Osteoblast (primary cell): ENCODE measurements around the gene OPN4. TPM values are rescaled to one million over a fixed set of nuclear protein-coding genes. Genes with fewer than 3 reads are reported as not detected.
A peak's percentile ranks its signal among the peaks of the same experiment; 100 is the strongest.

Experiments
- DNase-seq: peaks from one replicate; pipeline ENCODE4 v3.0.0; 2011; ENCODE audit warnings: low spot score, mixed read lengths; ENCODE audit not compliant: insufficient read length; ENCODE audit errors: missing footprints
- H2AFZ ChIP-seq: 2 replicates; pipeline ENCODE4 v1.6.0; 2011; ENCODE audit warnings: mild to moderate bottlenecking, low read length
- H3K27ac ChIP-seq: 2 replicates; pipeline ENCODE4 v1.5.1; 2011; ENCODE audit warnings: mild to moderate bottlenecking, low read depth, low read length, moderate library complexity
- H3K27me3 ChIP-seq: 2 replicates; pipeline ENCODE4 v1.6.0; 2012; ENCODE audit warnings: mild to moderate bottlenecking, control low read depth, inconsistent platforms, low read length, moderate library complexity; ENCODE audit not compliant: insufficient read depth
- H3K36me3 ChIP-seq: 2 replicates; pipeline ENCODE4 v1.5.1; 2011; ENCODE audit warnings: mild to moderate bottlenecking, low read length, control low read depth, moderate library complexity; ENCODE audit not compliant: insufficient read depth
- H3K4me1 ChIP-seq: 2 replicates; pipeline ENCODE4 v1.5.1; 2011; ENCODE audit warnings: mild to moderate bottlenecking, low read length, control low read depth, moderate library complexity; ENCODE audit not compliant: insufficient read depth
- H3K4me2 ChIP-seq: 2 replicates; pipeline ENCODE4 v1.6.0; 2011; ENCODE audit warnings: mild to moderate bottlenecking, low read length; ENCODE audit not compliant: insufficient read depth
- H3K4me3 ChIP-seq: fragments of 200-600 bp; sonication (generic); 3 replicates; pipeline ENCODE4 v1.5.1; 2012; ENCODE audit warnings: mild to moderate bottlenecking, low read length, inconsistent platforms; ENCODE audit not compliant: insufficient read depth
- H3K79me2 ChIP-seq: 2 replicates; pipeline ENCODE4 v1.6.0; 2012; ENCODE audit warnings: mild to moderate bottlenecking, low read length, control low read depth, inconsistent platforms; ENCODE audit not compliant: insufficient read depth
- H3K9me3 ChIP-seq: 2 replicates; pipeline ENCODE4 v1.5.1; 2011; ENCODE audit warnings: low read depth, low read length, control low read depth
- H4K20me1 ChIP-seq: 2 replicates; pipeline ENCODE4 v1.6.0; 2012; ENCODE audit warnings: mild to moderate bottlenecking, low read length, control low read depth; ENCODE audit not compliant: insufficient read depth
- total RNA-seq: library from RNA; depleted of rRNA; stranded (reverse); fragments of >200 nt; gene quantifications from 2 replicates; pipeline ENCODE4 v1.2.3, GENCODE V29; 2012
- TF ChIP-seq, protein P1 (sequence below): IDR thresholded peaks from 2 replicates; pipeline ENCODE4 v1.5.1; 2011; ENCODE audit warnings: mild to moderate bottlenecking, low read depth, low read length, moderate library complexity; ENCODE audit errors: extremely low read depth

Gene OPN4
- total RNA-seq, 1 donor: not detected

DNA sequence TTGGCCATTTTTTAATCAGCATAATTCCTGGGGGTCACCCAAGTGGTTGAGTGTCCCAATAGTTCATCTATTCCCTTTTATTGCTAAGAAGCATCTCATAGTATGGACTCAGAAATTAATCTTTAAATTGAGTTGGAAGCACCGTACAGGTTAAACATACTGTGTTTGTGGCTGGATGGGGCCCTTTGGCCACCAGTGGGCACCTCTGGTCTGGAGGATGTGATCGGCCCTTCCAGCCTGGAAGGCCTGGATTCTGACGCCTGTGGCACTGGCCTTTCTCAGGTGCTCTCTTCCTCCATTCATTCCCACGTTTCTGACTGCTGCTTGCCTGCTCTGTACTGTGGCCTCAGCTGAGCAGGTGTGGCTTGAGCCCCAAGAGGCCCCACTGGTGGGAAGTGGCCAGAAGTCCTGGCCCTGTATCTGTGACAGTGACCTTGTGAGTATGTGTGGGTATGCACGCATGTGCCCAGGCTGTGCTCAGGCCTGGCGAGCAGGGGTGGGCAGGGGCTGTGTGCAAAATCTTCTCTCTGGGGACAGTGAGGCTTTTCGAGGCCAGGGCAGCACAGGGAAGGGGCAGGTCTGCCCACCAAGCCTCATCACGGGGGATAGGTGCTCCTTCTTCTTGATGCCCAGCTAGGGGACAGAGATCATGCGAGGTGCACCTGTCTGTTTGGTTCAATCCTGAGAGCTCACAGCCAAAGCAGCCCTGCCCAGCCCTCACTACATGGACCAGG lies 44.0 kb downstream of the OPN4 start:
- Histone ChIP-seq H3K4me1 (no peaks in the 10 kb centered on the region), H3K4me2 (no peak overlapping the region), H3K79me2 (no peaks in the 10 kb centered on the region), H4K20me1 (no peaks in the 10 kb centered on the region), H3K36me3 (no peaks in the 10 kb centered on the region), H3K4me3 (no peak overlapping the region), H3K27ac (no peak overlapping the region), H2AFZ (no peak overlapping the region), H3K27me3 (peaks cover 3% of the 10 kb centered on the region), H3K9me3 (no peaks in the 10 kb centered on the region)
- DNase-seq: peak; percentile 45
- TF ChIP-seq, protein P1, sequence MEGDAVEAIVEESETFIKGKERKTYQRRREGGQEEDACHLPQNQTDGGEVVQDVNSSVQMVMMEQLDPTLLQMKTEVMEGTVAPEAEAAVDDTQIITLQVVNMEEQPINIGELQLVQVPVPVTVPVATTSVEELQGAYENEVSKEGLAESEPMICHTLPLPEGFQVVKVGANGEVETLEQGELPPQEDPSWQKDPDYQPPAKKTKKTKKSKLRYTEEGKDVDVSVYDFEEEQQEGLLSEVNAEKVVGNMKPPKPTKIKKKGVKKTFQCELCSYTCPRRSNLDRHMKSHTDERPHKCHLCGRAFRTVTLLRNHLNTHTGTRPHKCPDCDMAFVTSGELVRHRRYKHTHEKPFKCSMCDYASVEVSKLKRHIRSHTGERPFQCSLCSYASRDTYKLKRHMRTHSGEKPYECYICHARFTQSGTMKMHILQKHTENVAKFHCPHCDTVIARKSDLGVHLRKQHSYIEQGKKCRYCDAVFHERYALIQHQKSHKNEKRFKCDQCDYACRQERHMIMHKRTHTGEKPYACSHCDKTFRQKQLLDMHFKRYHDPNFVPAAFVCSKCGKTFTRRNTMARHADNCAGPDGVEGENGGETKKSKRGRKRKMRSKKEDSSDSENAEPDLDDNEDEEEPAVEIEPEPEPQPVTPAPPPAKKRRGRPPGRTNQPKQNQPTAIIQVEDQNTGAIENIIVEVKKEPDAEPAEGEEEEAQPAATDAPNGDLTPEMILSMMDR: peak; percentile 20

DNA sequence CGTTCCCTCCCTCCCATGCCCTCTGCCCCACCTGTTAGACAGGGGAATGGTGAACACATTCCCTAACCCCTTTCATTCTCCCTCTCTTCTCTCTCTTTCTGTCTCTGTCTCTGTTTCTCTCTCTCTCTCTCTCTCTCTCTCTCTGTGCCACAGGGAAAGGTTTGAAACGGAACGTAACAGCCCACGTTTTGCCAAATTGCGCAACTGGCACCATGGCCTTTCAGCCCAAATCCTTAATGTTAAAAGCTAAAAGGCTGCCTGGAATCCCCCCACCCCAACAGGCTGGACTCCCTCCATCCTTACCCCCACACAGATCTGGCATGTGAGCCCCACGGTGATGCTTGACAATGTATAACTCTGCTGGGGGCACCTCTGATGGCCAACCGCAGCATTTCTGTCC lies 44.8 kb downstream of the OPN4 start:
- no peaks in the 10 kb centered on the region for H4K20me1 ChIP-seq
- no peak for DNase-seq
- no peak overlapping the region for H3K27ac ChIP-seq
- no peak overlapping the region for H3K4me3 ChIP-seq
- no peaks in the 10 kb centered on the region for H3K36me3 ChIP-seq
- peaks cover 3% of the 10 kb centered on the region for H3K27me3 ChIP-seq
- H3K9me3 ChIP-seq: no peaks in the 10 kb centered on the region
- H3K79me2 ChIP-seq: no peaks in the 10 kb centered on the region
- H2AFZ ChIP-seq: no peak overlapping the region
- H3K4me1 ChIP-seq: no peaks in the 10 kb centered on the region
- TF ChIP-seq, protein P1: no peak
- H3K4me2 ChIP-seq: no peak overlapping the region

DNA sequence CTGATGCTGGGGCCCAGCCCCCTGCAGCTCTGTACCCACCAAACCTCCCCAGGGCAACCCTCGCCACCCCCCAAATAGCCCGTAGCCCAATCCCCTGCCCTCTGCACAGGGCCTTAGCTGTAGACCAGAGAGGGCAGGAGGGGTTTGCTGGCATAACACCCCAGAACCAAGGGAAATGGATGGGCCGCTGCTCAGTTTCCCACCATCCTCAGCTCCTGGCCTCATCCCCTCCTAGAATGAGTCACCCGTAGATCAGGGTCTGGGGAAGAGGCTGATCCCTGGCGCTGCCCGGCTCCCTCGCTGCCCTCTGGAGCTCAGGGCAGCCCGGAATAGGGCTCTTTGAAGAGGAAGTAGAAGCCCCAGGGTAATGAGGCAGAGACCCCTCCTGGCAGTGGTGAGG lies 45.2 kb downstream of the OPN4 start:
- H3K27me3 ChIP-seq: peaks cover 3% of the 10 kb centered on the region
- no peak overlapping the region for H2AFZ ChIP-seq
- no peaks in the 10 kb centered on the region for H3K79me2 ChIP-seq
- no peak overlapping the region for H3K4me2 ChIP-seq
- no peaks in the 10 kb centered on the region for H3K9me3 ChIP-seq
- no peaks in the 10 kb centered on the region for H3K4me1 ChIP-seq
- peak; percentile 64 for DNase-seq
- no peaks in the 10 kb centered on the region for H3K36me3 ChIP-seq
- TF ChIP-seq, protein P1: no peak
- no peaks in the 10 kb centered on the region for H4K20me1 ChIP-seq
- H3K27ac ChIP-seq: no peak overlapping the region
- no peak overlapping the region for H3K4me3 ChIP-seq

DNA sequence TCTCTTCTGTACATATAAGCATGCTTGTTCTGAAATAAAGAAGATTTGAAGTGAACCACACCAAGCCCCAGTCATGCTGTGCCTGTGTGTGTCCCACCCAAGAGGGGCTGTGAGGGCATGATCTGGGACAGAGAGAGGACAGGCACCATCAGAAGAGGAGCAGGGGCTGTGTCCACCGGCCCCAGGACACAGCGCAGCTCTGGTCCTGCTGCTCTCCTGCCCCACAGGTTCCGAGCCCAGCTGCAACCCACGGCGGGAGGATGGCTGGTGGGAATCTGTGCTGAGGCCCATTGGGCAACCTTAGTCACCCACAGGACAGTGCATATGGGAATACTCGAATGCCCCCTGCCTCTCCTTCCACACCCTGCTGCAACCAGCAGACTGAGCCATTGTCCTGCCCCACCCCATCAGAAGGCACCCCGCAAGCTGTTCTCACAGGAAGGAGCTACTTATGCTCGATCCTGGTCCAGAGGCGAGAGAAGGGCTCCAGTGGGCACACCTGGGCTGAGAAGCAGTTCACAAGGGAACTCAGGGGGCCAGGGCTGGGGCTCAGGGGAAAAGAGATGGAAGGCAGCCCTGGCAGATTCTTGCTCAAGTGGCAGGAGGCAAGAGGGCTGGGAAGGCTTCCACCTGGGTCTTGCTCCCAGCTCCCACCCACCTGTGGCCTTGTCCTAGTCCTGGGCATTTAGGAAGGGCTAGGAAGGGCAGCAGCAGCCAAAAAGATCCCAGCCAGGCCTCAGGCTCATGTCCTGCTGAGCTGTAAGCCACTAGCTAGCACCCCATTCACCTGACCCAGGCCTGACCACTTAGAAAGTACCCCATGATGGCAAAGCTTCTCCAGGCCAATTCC lies 45.9 kb downstream of the OPN4 start:
- no peak overlapping the region for H2AFZ ChIP-seq
- peaks cover 3% of the 10 kb centered on the region for H3K27me3 ChIP-seq
- H3K79me2 ChIP-seq: no peaks in the 10 kb centered on the region
- peak; percentile 45 for DNase-seq
- H3K27ac ChIP-seq: no peak overlapping the region
- no peaks in the 10 kb centered on the region for H4K20me1 ChIP-seq
- TF ChIP-seq, protein P1: no peak
- H3K4me3 ChIP-seq: no peak overlapping the region
- H3K4me2 ChIP-seq: no peak overlapping the region
- no peaks in the 10 kb centered on the region for H3K36me3 ChIP-seq
- H3K9me3 ChIP-seq: no peaks in the 10 kb centered on the region
- no peaks in the 10 kb centered on the region for H3K4me1 ChIP-seq
